K562 (cell line): Measurements from ENCODE around the gene KCNK3. TPM values are rescaled to one million over a fixed set of nuclear protein-coding genes. Genes with fewer than 3 reads are reported as not detected.

Experiments
- ATAC-seq: fragments of 200-7000 bp; cut with Tn5 transposase; 3 replicates; pipeline ENCODE4 v1.9.1; 2020; ENCODE audit warnings: moderate library complexity
- BruUV-seq: library from RNA; stranded (reverse); fragments of 400-500 nt; replicated peaks from 2 replicates; lab custom pipeline; 2021; lab: Mats Ljungman, UMichigan
- CTCF ChIA-PET: fragments of 300-600 bp; formaldehyde crosslinking; extraction: SDS; loops from one replicate; lab custom pipeline; 2021; ENCODE audit warnings: low intra/inter-chr PET ratio; lab: Yijun Ruan, JAX
- POLR2A ChIA-PET: fragments of 300-600, 350-650 bp; sonication (Branson Sonifier 250); formaldehyde crosslinking; extraction: SDS; loops from one replicate; lab custom pipeline; 2021; ENCODE audit warnings: antibody characterized with exemption, inconsistent platforms; lab: Yijun Ruan, JAX
- DNase-seq, 4 experiments: peaks; one replicate each; pipeline versions ENCODE4 v3.0.0 to v3.0.0-alpha.2; 2011 to 2018; ENCODE audit warnings: low spot score in 3 of 4, mixed read lengths in 3 of 4; ENCODE audit errors: extremely low read depth in 1 of 4
- FAIRE-seq: peaks from 2 replicates; lab custom pipeline; 2011; peaks lifted over from hg19 to GRCh38; lab: Jason Lieb, UNC
- H2AFZ ChIP-seq: 2 replicates; pipeline ENCODE4 v1.6.0; 2011; ENCODE audit warnings: low read depth, low read length, control low read depth, inconsistent platforms
- H3K27ac ChIP-seq: fragments of 200-600 bp; 3 replicates; pipeline ENCODE4 v1.8.0; 2011; ENCODE audit warnings: low read depth, mild to moderate bottlenecking, control low read depth, inconsistent platforms, low read length, moderate library complexity, mixed read lengths; ENCODE audit errors: extremely low read depth
- H3K27me3 ChIP-seq, 2 experiments: fragments of 300-600 bp in 1 of 2; 2 replicates in 1 of 2; 3 replicates in 1 of 2; pipeline versions ENCODE4 v1.6.0 to v1.8.0; 2011; ENCODE audit warnings: inconsistent platforms in 2 of 2, low read length in 2 of 2, mild to moderate bottlenecking in 1 of 2, mixed read lengths in 1 of 2, moderate library complexity in 1 of 2; ENCODE audit not compliant: control insufficient read depth in 2 of 2, insufficient read depth in 2 of 2
- H3K36me3 ChIP-seq: fragments of 300-600 bp; 3 replicates; pipeline ENCODE4 v1.8.0; 2011; ENCODE audit warnings: mild to moderate bottlenecking, low read length, inconsistent platforms; ENCODE audit not compliant: control insufficient read depth, insufficient read depth
- H3K4me1 ChIP-seq, 2 experiments: fragments of 200-600 bp in 1 of 2; replicated peaks in 1 of 2; 2 replicates in 1 of 2; 3 replicates in 1 of 2; pipeline versions ENCODE4 v1.5.1 to v1.8.0; 2011; ENCODE audit warnings: inconsistent platforms in 2 of 2, low read length in 2 of 2, mild to moderate bottlenecking in 1 of 2, mixed read lengths in 1 of 2, moderate library complexity in 1 of 2; ENCODE audit not compliant: control insufficient read depth in 2 of 2, insufficient read depth in 2 of 2
- H3K4me2 ChIP-seq: 2 replicates; pipeline ENCODE4 v1.6.1; 2011; ENCODE audit warnings: low read length, control low read depth, inconsistent platforms, mixed read lengths; ENCODE audit not compliant: insufficient read depth
- H3K4me3 ChIP-seq: fragments of 200-600 bp; sonication (generic), shearing (Covaris generic); 2 replicates; pipeline ENCODE4 v1.5.1; 2016; ENCODE audit warnings: control low read depth, inconsistent platforms
- H3K79me2 ChIP-seq: fragments of 200-600 bp; 3 replicates; pipeline ENCODE4 v1.8.0; 2011; ENCODE audit warnings: low read length, inconsistent platforms; ENCODE audit not compliant: control insufficient read depth, insufficient read depth
- H3K9ac ChIP-seq, 2 experiments: 2 replicates each; pipeline versions ENCODE4 v1.6.0 to v1.6.1; 2011; ENCODE audit warnings: low read depth in 2 of 2, low read length in 2 of 2, control low read depth in 1 of 2, inconsistent platforms in 1 of 2, mild to moderate bottlenecking in 1 of 2, mixed read lengths in 1 of 2; ENCODE audit not compliant: insufficient read depth in 1 of 2
- H3K9me1 ChIP-seq: one replicate; pipeline ENCODE4 v1.6.0; 2011; ENCODE audit warnings: inconsistent platforms, mild to moderate bottlenecking, low read length, moderate library complexity; ENCODE audit not compliant: control insufficient read depth, insufficient read depth
- H3K9me3 ChIP-seq: replicated peaks from 2 replicates; pipeline ENCODE4 v1.5.1; 2011; ENCODE audit warnings: low read depth, low read length, inconsistent platforms; ENCODE audit not compliant: control insufficient read depth, insufficient read depth
- H4K20me1 ChIP-seq: replicated peaks from 2 replicates; pipeline ENCODE4 v1.6.1; 2011; ENCODE audit warnings: low read length, inconsistent platforms, mixed read lengths; ENCODE audit not compliant: control insufficient read depth, insufficient read depth
- ARID2 ChIP-seq: fragments of 450-650 bp; IDR thresholded peaks from 2 replicates; pipeline ENCODE4 v1.6.1; 2017; ENCODE audit warnings: antibody characterized with exemption, mild to moderate bottlenecking
- CBFB ChIP-seq: sonication (generic); formaldehyde crosslinking; IDR thresholded peaks from 2 replicates; pipeline ENCODE4 v1.4.0; 2020; ENCODE audit warnings: mild to moderate bottlenecking, missing genetic modification reagents
- ETV1 ChIP-seq: fragments of 450-650 bp; conservative IDR thresholded peaks from 2 replicates; pipeline ENCODE4 v1.6.1; 2016; ENCODE audit warnings: missing genetic modification characterization, control low read depth, low read depth, missing compliant biosample characterization
- NFE2 ChIP-seq: IDR thresholded peaks from 2 replicates; pipeline ENCODE4 v1.6.1; 2014; ENCODE audit warnings: antibody characterized with exemption, low read depth
- RBFOX2 ChIP-seq: fragments of 200-400 bp; formaldehyde crosslinking; IDR thresholded peaks from 2 replicates; pipeline ENCODE4 v1.6.1; 2017; ENCODE audit warnings: low read depth, mild to moderate bottlenecking, low read length, moderate library complexity
- WGBS: fragments of 100-300 bp; shearing (Covaris generic); methylation state at CpG from one replicate; pipeline ENCODE4 v1.1.6; 2016; ENCODE audit warnings: low coverage, mixed read lengths; ENCODE audit not compliant: insufficient coverage; ENCODE audit errors: missing lambda C conversion rate; 5-methylcytosine and 5-hydroxymethylcytosine counted together
- in situ Hi-C: fragments of 300-500 bp; cut with MboI; formaldehyde crosslinking; loops from 4 replicates; pipeline ENCODE4 v1.15.0; 2018; ENCODE audit warnings: inconsistent platforms, mixed read lengths
- intact Hi-C: fragments of 100-400 bp; cut with micrococcal nuclease; formaldehyde crosslinking; loops from 2 replicates; pipeline ENCODE4 v1.14.2; 2022
- polyA plus RNA-seq, 8 experiments: library from polyadenylated mRNA; depleted of rRNA in 4 of 8; stranded (reverse) in 5 of 8; unstranded in 3 of 8; fragments of >200 nt; fragmentation: Nextera tagmentation in 2 of 8; fragmentation: Illumina TruSeq in 1 of 8; extraction: Ambion mirVana in 2 of 8; extraction: Trizol in 1 of 8; gene quantifications; 2 replicates each; pipeline versions ENCODE4 v1.2.1 to v1.2.3, GENCODE V29; 2011 to 2014; ENCODE audit warnings: inconsistent platforms in 1 of 8, missing spikeins in 1 of 8
- total RNA-seq, 7 experiments: library from RNA; depleted of rRNA in 6 of 7; stranded (reverse); fragments of >200 nt in 6 of 7; fragmentation: Illumina TruSeq in 2 of 7; extraction: Trizol in 2 of 7; gene quantifications; 2 replicates each; pipeline versions ENCODE4 v1.2.1 to v1.2.3, GENCODE V29; 2011 to 2021; ENCODE audit warnings: low replicate concordance in 1 of 7
- TF ChIP-seq, protein P1 (sequence below), 3 experiments: fragments of 200-800 bp in 1 of 3; sonication (Bioruptor generic) in 1 of 3; sonication (generic) in 1 of 3; formaldehyde crosslinking in 1 of 3; IDR thresholded peaks; 2 replicates each; pipeline versions ENCODE4 v1.6.1 to v1.8.0; 2016 to 2022; ENCODE audit warnings: mild to moderate bottlenecking in 2 of 3, missing compliant biosample characterization in 2 of 3, missing genetic modification characterization in 2 of 3, missing genetic modification reagents in 1 of 3
- TF ChIP-seq, protein P2 (sequence below), 2 experiments: IDR thresholded peaks; 2 replicates each; pipeline ENCODE4 v1.6.1; 2011; ENCODE audit warnings: borderline replicate concordance in 1 of 2, control low read depth in 1 of 2, low read depth in 1 of 2, low read length in 1 of 2, mild to moderate bottlenecking in 1 of 2, mixed read lengths in 1 of 2, moderate library complexity in 1 of 2; ENCODE audit not compliant: insufficient read depth in 1 of 2, insufficient read length in 1 of 2, poor library complexity in 1 of 2, severe bottlenecking in 1 of 2; ENCODE audit errors: extremely low read depth in 1 of 2
- TF ChIP-seq, protein P3 (sequence below): sonication (generic); formaldehyde crosslinking; IDR thresholded peaks from 2 replicates; pipeline ENCODE4 v1.8.0; 2022; ENCODE audit warnings: mild to moderate bottlenecking, missing genetic modification reagents
- TF ChIP-seq, protein P4 (sequence below): conservative IDR thresholded peaks from 2 replicates; pipeline ENCODE4 v1.6.1; 2011; ENCODE audit warnings: low read depth, mild to moderate bottlenecking, low read length; ENCODE audit not compliant: control insufficient read depth

KCNK3 gene
- total and polyA plus RNA-seq, 9 of the 15 experiments (the other 6 are each of a cell fraction or from before 2014, with no cell fraction given), result 0.01 to 0.20 (median 0.07) TPM; not detected in 5

DNA sequence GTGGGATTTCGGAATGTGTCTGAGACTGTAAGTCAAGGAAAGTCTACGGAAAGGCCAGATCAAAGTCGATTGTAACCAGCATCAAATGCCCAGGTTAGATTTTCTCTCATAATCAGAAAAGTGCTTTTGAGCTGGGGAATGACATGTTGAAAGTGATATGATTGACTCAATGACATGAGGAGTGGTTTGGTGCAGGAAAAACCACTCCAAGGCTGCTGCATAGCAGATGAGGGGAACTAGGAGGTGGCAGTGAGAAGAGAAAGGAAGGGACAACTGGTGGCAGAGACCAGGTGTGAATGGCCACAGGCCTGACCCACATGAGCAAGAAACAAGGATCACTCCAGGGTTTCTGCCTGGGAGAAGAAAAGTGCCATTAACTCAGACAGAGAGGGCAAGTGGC, 72.4 kb downstream of the KCNK3 start (continued):
- TF ChIP-seq, protein P1, sequence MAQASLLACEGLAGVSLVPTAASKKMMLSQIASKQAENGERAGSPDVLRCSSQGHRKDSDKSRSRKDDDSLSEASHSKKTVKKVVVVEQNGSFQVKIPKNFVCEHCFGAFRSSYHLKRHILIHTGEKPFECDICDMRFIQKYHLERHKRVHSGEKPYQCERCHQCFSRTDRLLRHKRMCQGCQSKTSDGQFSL (CRISPR knock-in tag; IDR thresholded peaks at IDR 0.05), result no peak
- TF ChIP-seq, protein P1 (tag; IDR thresholded peaks at IDR 0.05), result no peak

DNA sequence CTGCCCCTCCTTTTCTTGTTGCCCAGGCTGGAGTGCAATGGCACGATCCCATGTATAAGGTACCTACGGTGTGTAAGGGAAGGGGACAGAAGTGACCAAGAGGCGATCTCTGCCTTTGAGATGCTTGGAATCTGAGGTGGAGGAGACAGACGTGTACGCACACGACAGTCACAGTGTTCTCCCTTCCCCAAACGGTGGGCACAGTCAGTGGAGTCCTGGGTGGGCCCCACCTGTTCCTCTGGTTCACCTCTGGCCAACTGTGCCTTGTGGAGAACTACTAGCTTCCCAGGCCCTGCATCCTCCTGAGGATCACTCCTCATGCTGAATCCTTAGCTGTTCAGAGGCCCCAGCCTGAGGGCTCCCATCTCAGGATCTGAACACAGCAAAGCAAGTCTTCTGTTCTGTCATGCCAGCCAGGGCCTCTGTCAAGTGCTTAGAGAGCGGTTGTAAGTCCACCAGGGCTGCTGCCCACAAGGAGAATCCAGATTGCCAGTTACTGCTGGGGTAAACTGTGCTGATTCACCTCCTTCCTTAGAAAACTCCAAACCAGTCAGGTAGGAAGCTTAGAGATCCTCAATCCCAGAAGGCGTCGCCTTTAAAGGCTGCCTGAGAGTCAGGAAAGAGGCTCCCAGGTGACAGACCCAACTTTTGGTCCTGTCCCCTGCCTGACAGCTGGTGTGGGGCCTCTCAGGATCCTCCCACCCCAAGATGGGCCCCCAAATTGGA, 73.1 kb downstream of the KCNK3 start:
- ChIA-PET CTCF (no interaction called here), POLR2A (interaction anchor here (0.6 to 1.0 kb wide), 3 partner anchors 20 to 234 kb away, joined by 3 read pairs; partner anchors contain the start of gene CENPA)
- Histone ChIP-seq H3K4me3 (peak overlapping the region; percentile 95; the same call in 1 of the 2 replicates), H3K27me3 (no peaks in the 10 kb centered on the region), H4K20me1 (no peaks in the 10 kb centered on the region; the same call in 1 of the 2 replicates), H3K79me2 (peaks cover 67% of the 10 kb centered on the region)
- in situ Hi-C loops, result no loop called here
- TF ChIP-seq ARID2 (no peak), RBFOX2 (0 out of 2 replicates have a peak, but pooled peaks have one; percentile 14), NFE2 (0 out of 2 replicates have a peak, but pooled peaks have one; percentile 6), ETV1 (tag) (no peak), CBFB (CRISPR knock-in tag) (no peak)
- TF ChIP-seq, protein P2, sequence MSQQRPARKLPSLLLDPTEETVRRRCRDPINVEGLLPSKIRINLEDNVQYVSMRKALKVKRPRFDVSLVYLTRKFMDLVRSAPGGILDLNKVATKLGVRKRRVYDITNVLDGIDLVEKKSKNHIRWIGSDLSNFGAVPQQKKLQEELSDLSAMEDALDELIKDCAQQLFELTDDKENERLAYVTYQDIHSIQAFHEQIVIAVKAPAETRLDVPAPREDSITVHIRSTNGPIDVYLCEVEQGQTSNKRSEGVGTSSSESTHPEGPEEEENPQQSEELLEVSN (IDR thresholded peaks at IDR 0.05; ENCODE audit: borderline replicate concordance in 1 of 2, extremely low read depth in 1 of 2, insufficient read depth in 1 of 2, insufficient read length in 1 of 2, low read depth in 1 of 2, low read length in 1 of 2, poor library complexity in 1 of 2, severe bottlenecking in 1 of 2), result peak in 1 of 2 experiments; percentile 6
- TF ChIP-seq, protein P3, sequence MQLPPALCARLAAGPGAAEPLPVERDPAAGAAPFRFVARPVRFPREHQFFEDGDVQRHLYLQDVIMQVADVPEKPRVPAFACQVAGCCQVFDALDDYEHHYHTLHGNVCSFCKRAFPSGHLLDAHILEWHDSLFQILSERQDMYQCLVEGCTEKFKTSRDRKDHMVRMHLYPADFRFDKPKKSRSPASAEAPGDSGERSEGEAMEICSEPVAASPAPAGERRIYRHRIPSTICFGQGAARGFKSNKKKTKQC (CRISPR knock-in tag), result 0 out of 2 replicates have a peak, but pooled peaks have one; percentile 17
- TF ChIP-seq, protein P4, sequence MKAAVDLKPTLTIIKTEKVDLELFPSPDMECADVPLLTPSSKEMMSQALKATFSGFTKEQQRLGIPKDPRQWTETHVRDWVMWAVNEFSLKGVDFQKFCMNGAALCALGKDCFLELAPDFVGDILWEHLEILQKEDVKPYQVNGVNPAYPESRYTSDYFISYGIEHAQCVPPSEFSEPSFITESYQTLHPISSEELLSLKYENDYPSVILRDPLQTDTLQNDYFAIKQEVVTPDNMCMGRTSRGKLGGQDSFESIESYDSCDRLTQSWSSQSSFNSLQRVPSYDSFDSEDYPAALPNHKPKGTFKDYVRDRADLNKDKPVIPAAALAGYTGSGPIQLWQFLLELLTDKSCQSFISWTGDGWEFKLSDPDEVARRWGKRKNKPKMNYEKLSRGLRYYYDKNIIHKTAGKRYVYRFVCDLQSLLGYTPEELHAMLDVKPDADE, result no peak
- TF ChIP-seq, all 486 proteins: peak for 4
- Histone ChIP-seq H3K9me3 (no peaks in the 10 kb centered on the region), H3K4me1 (peaks cover 54 to 56% of the 10 kb centered on the region in 2 experiments), H2AFZ (no peak overlapping the region), H3K27ac (peak overlapping the region; percentile 84), H3K36me3 (peaks cover 32% of the 10 kb centered on the region; the same call in 2 of the 3 replicates), H3K9ac (peak overlapping the region; percentile 90 to 98), H3K9me1 (no peaks in the 10 kb centered on the region), H3K4me2 (peak overlapping the region; percentile 98)
- DNase-seq (no peak), FAIRE-seq (no peak), ATAC-seq (no peak)
- intact Hi-C loops, result loop anchor here (10.0 kb wide), 1 partner anchor 249 kb away; no protein-coding TSS in a partner anchor
- no TSS peak for BruUV-seq
- 58% methylated on average over 10 of the region's 10 CpGs for WGBS
